Neuronal stem cell (in vitro differentiated cells): Measurements from ENCODE around the gene ARHGEF33.

Experiments used
- DNase-seq: peaks from one replicate; pipeline ENCODE4 v3.0.0-alpha.2; 2013; ENCODE audit warnings: low spot score
- H2AFZ ChIP-seq: one replicate; pipeline ENCODE4 v1.6.1; 2013; ENCODE audit warnings: mild to moderate bottlenecking, low read length, inconsistent platforms
- H2AK5ac ChIP-seq: 2 replicates; pipeline ENCODE4 v1.6.1; 2013; ENCODE audit warnings: low read depth, mild to moderate bottlenecking, inconsistent platforms, low read length, moderate library complexity, mixed read lengths
- H2BK120ac ChIP-seq: 2 replicates; pipeline ENCODE4 v1.6.1; 2013; ENCODE audit warnings: low read depth, mild to moderate bottlenecking, inconsistent platforms, low read length, moderate library complexity, mixed read lengths
- H2BK12ac ChIP-seq: one replicate; pipeline ENCODE4 v1.6.1; 2013; ENCODE audit warnings: low read length, inconsistent platforms
- H2BK15ac ChIP-seq: 2 replicates; pipeline ENCODE4 v1.6.1; 2013; ENCODE audit warnings: mild to moderate bottlenecking, low read length, inconsistent platforms, mixed read lengths
- H2BK5ac ChIP-seq: one replicate; pipeline ENCODE4 v1.6.1; 2013; ENCODE audit warnings: inconsistent platforms, mild to moderate bottlenecking, low read length, moderate library complexity
- H3K14ac ChIP-seq: one replicate; pipeline ENCODE4 v1.6.1; 2013; ENCODE audit warnings: low read length, inconsistent platforms
- H3K18ac ChIP-seq: 2 replicates; pipeline ENCODE4 v1.6.1; 2013; ENCODE audit warnings: low read length, inconsistent platforms
- H3K23ac ChIP-seq: 2 replicates; pipeline ENCODE4 v1.6.1; 2013; ENCODE audit warnings: low read depth, mild to moderate bottlenecking, mixed read lengths, low read length, inconsistent platforms; ENCODE audit not compliant: poor library complexity
- H3K27ac ChIP-seq: replicated peaks from 3 replicates; pipeline ENCODE4 v1.5.1; 2013; ENCODE audit warnings: low read length, inconsistent platforms
- H3K27me3 ChIP-seq, 3 experiments: 2 replicates each; pipeline ENCODE4 v1.6.1; 2013; ENCODE audit warnings: low read length in 3 of 3, mild to moderate bottlenecking in 2 of 3, inconsistent platforms in 1 of 3, low read depth in 1 of 3, mixed read lengths in 1 of 3, moderate library complexity in 1 of 3; ENCODE audit not compliant: control insufficient read depth in 3 of 3, insufficient read depth in 3 of 3
- H3K36me3 ChIP-seq, 2 donors: replicated peaks in 1 of 2; 2 replicates each; pipeline ENCODE4 v1.6.1; 2013; ENCODE audit warnings: low read length in 2 of 2; ENCODE audit not compliant: control insufficient read depth in 2 of 2, insufficient read depth in 2 of 2
- H3K4ac ChIP-seq: 2 replicates; pipeline ENCODE4 v1.6.1; 2013; ENCODE audit warnings: inconsistent platforms, mild to moderate bottlenecking, low read length, moderate library complexity
- H3K4me1 ChIP-seq, 2 donors: 1 replicate in 1 of 2; 2 replicates in 1 of 2; pipeline ENCODE4 v1.6.1; 2013; ENCODE audit warnings: low read length in 2 of 2, low read depth in 1 of 2; ENCODE audit not compliant: control insufficient read depth in 2 of 2, insufficient read depth in 1 of 2
- H3K4me2 ChIP-seq: one replicate; pipeline ENCODE4 v1.6.1; 2013; ENCODE audit warnings: mild to moderate bottlenecking, low read length, inconsistent platforms; ENCODE audit not compliant: insufficient read depth, poor library complexity, severe bottlenecking
- H3K4me3 ChIP-seq, 2 donors: 2 replicates each; pipeline ENCODE4 v1.5.1; 2013; ENCODE audit warnings: low read length in 2 of 2, mild to moderate bottlenecking in 2 of 2, inconsistent platforms in 1 of 2, moderate library complexity in 1 of 2
- H3K79me1 ChIP-seq: one replicate; pipeline ENCODE4 v1.6.1; 2013; ENCODE audit warnings: low read depth, mild to moderate bottlenecking, inconsistent platforms, low read length, moderate library complexity
- H3K9ac ChIP-seq: one replicate; pipeline ENCODE4 v1.6.1; 2013; ENCODE audit warnings: mild to moderate bottlenecking, low read depth, low read length, inconsistent platforms; ENCODE audit not compliant: poor library complexity
- H3K9me3 ChIP-seq, 2 donors: replicated peaks in 1 of 2; 2 replicates each; pipeline versions ENCODE3 to v1.6.1; 2013; ENCODE audit warnings: low read length in 2 of 2, mild to moderate bottlenecking in 2 of 2, inconsistent platforms in 1 of 2, low read depth in 1 of 2, mixed read lengths in 1 of 2, moderate library complexity in 1 of 2; ENCODE audit not compliant: control insufficient read depth in 2 of 2, insufficient read depth in 1 of 2
- H4K8ac ChIP-seq: one replicate; pipeline ENCODE4 v1.6.1; 2013; ENCODE audit warnings: low read depth, mild to moderate bottlenecking, inconsistent platforms, low read length, moderate library complexity
- H4K91ac ChIP-seq: one replicate; pipeline ENCODE4 v1.6.1; 2013; ENCODE audit warnings: low read length, low read depth, mild to moderate bottlenecking, inconsistent platforms; ENCODE audit not compliant: poor library complexity
- WGBS, 2 donors: extraction: QIAGEN DNeasy Blood & Tissue Kit; methylation state at CpG; one replicate each; pipeline ENCODE4 v1.1.7; 2013; ENCODE audit warnings: missing lambda C conversion rate in 2 of 2, mixed read lengths in 1 of 2; ENCODE audit not compliant: insufficient read length in 2 of 2, insufficient replicate concordance in 1 of 2; ENCODE audit errors: extremely low coverage in 2 of 2; 5-methylcytosine and 5-hydroxymethylcytosine counted together

Gene ARHGEF33

DNA sequence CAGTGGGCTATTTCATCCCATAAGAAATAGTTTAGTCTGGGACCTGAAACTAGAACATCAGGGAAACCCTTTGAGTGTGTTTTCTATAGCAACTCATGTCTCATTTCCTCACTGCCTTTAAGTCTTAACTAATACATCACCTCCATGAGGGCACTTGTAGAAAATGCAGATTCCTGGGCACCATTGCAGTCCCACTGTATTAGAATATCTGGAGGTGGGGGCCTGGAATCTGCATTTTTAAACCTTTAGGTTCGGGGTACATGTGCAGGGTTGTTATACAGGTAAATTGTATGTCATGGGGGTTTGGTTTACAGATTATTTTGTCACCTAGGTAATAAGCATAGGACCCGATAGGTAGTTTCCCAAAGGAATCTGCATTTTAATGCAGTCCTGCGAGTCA, 87.4 kb downstream of the ARHGEF33 start:
- no peak overlapping the region for H3K4ac ChIP-seq
- H2BK120ac ChIP-seq: no peak overlapping the region
- DNase-seq: no peak
- H2AK5ac ChIP-seq: no peak overlapping the region
- no peak overlapping the region for H2BK12ac ChIP-seq
- H2BK5ac ChIP-seq: no peak overlapping the region
- no peak overlapping the region for H4K8ac ChIP-seq
- H2BK15ac ChIP-seq: no peak overlapping the region
- no peak overlapping the region for H4K91ac ChIP-seq
- no peak overlapping the region for H3K23ac ChIP-seq
- no peaks in the 10 kb centered on the region for H3K79me1 ChIP-seq
- H2AFZ ChIP-seq: no peak overlapping the region
- no CpG with 5 or more reads among the region's 3 CpGs for WGBS, 2 donors
- no peak overlapping the region for H3K4me2 ChIP-seq
- H3K18ac ChIP-seq: no peak overlapping the region
- no peaks in the 10 kb centered on the region for H3K9me3 ChIP-seq
- no peak overlapping the region for H3K4me3 ChIP-seq
- no peak overlapping the region for H3K14ac ChIP-seq
- H3K4me1 ChIP-seq: no peaks in the 10 kb centered on the region
- H3K9ac ChIP-seq: no peak overlapping the region
- no peaks in the 10 kb centered on the region for H3K36me3 ChIP-seq
- H3K27ac ChIP-seq: no peak overlapping the region
- no peaks in the 10 kb centered on the region for H3K27me3 ChIP-seq

DNA sequence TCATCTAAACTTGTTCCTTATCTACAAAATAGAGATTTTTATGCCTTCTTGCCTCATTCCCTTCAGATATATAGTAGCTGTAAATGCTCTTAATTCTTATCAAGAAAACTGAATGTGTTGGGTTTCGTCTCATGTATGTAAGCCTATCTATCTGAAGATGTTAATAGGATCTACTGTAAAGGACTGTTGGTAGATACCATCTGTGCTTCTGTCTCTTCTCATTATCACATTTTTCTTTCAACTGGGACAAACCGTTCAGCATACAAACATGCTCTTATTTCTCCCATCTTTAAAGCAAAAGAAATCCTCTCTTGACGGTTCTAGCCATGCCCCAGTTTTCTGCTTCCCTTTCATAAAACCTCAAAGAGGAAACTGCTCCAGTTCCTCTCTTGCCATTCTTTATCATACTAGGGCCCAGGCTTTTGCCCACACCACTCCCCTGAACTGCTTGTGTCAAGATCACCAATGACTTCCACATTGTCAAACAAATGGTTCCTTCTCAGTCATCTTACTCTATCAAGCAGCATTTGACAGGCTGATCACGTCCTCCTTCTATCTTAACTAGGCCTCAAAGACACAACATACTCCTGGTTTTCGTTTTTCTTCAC, 88.7 kb downstream of the ARHGEF33 start:
- H2BK5ac ChIP-seq: no peak overlapping the region
- no peak overlapping the region for H2BK12ac ChIP-seq
- no peak overlapping the region for H3K27ac ChIP-seq
- no peaks in the 10 kb centered on the region for H3K4me1 ChIP-seq
- H3K36me3 ChIP-seq: peaks cover 0 to 5% of the 10 kb centered on the region in 2 donors
- no peak overlapping the region for H2BK120ac ChIP-seq
- H2BK15ac ChIP-seq: no peak overlapping the region
- H3K27me3 ChIP-seq: no peaks in the 10 kb centered on the region
- H3K18ac ChIP-seq: no peak overlapping the region
- no peak overlapping the region for H4K8ac ChIP-seq
- H3K14ac ChIP-seq: no peak overlapping the region
- H2AK5ac ChIP-seq: no peak overlapping the region
- no peak overlapping the region for H3K4me2 ChIP-seq
- no peak overlapping the region for H3K4me3 ChIP-seq
- no peak overlapping the region for H4K91ac ChIP-seq
- no CpG with 5 or more reads among the region's 5 CpGs for WGBS, 2 donors
- no peak for DNase-seq
- H2AFZ ChIP-seq: no peak overlapping the region
- no peak overlapping the region for H3K23ac ChIP-seq
- no peak overlapping the region for H3K9ac ChIP-seq
- H3K4ac ChIP-seq: no peak overlapping the region
- no peaks in the 10 kb centered on the region for H3K9me3 ChIP-seq
- H3K79me1 ChIP-seq: no peaks in the 10 kb centered on the region

DNA sequence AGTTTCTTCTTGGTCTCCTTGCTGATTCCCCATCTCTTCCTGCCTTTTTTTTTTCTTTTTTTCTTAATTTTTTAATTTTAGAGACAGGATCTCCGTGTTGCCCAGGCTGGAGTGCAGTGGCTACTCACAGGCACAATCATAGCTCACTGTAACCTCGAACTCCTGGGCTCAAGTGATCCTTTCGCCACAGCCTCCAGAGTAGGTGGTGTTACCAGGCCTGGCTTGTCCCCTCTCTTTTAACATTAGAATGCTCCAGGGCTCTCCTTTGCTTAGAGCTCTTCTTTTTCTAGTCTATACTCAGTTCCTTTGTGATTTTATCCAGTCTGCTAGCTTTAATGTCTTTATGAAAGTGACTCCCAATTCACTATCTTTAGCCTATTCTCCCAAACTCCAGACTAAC, 89.2 kb downstream of the ARHGEF33 start:
- no peak overlapping the region for H4K91ac ChIP-seq
- H2BK12ac ChIP-seq: no peak overlapping the region
- no peak overlapping the region for H2AK5ac ChIP-seq
- no peak overlapping the region for H3K23ac ChIP-seq
- no peak overlapping the region for H3K14ac ChIP-seq
- no peak overlapping the region for H4K8ac ChIP-seq
- no peak overlapping the region for H2BK120ac ChIP-seq
- no peaks in the 10 kb centered on the region for H3K79me1 ChIP-seq
- no peak overlapping the region for H2AFZ ChIP-seq
- no peak overlapping the region for H3K4me3 ChIP-seq
- no peaks in the 10 kb centered on the region for H3K9me3 ChIP-seq
- no peaks in the 10 kb centered on the region for H3K27me3 ChIP-seq
- H3K36me3 ChIP-seq: peaks cover 0 to 10% of the 10 kb centered on the region in 2 donors
- no peak overlapping the region for H2BK5ac ChIP-seq
- H3K9ac ChIP-seq: no peak overlapping the region
- H3K27ac ChIP-seq: no peak overlapping the region
- H3K4ac ChIP-seq: no peak overlapping the region
- no CpG with 5 or more reads among the region's 3 CpGs for WGBS, 2 donors
- H3K4me1 ChIP-seq: no peaks in the 10 kb centered on the region
- no peak overlapping the region for H2BK15ac ChIP-seq
- no peak for DNase-seq
- H3K4me2 ChIP-seq: no peak overlapping the region
- no peak overlapping the region for H3K18ac ChIP-seq

DNA sequence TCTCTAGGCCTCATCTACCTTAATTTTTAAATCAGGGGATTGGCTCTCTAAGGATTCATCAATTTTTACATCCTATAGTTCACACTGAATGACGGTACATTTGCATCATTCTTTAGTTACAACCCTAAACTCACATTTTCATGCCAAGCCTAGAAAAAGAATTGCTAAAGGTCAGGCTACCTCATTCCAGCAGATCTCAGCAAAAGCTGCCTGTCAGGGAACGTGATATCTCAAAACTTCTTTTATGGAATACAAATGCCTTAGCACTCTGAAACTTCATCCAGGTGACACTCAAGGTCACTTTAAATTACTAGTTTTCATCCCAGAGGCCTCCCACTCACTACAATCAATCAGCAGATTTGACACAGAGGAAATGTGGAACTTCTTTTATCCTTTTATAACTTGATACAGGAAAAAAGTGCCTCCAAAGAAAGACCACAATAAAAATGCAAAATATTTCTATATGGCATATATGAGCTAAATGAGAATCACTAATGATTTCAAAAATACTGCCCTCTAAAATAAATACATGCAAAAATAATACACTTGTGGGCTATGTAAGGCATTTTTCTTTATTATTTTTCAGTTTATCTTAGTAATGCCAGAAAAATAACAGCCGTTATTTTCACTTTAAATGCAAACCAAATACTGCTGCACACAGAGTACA, 91.5 kb downstream of the ARHGEF33 start:
- Histone ChIP-seq H3K79me1 (no peaks in the 10 kb centered on the region), H3K36me3 (peaks cover 8 to 32% of the 10 kb centered on the region in 2 donors), H3K27me3 (no peaks in the 10 kb centered on the region), H3K9ac (no peak overlapping the region), H2BK15ac (no peak overlapping the region), H2BK12ac (no peak overlapping the region), H3K18ac (no peak overlapping the region), H3K14ac (no peak overlapping the region), H3K9me3 (no peaks in the 10 kb centered on the region), H3K4me2 (no peak overlapping the region), H3K27ac (no peak overlapping the region), H3K4ac (no peak overlapping the region), H2BK5ac (no peak overlapping the region), H2BK120ac (no peak overlapping the region), H4K8ac (no peak overlapping the region), H3K23ac (no peak overlapping the region), H2AFZ (no peak overlapping the region), H3K4me3 (no peak overlapping the region), H4K91ac (no peak overlapping the region), H3K4me1 (no peaks in the 10 kb centered on the region), H2AK5ac (no peak overlapping the region)
- WGBS, 2 donors: no CpG with 5 or more reads among the region's 3 CpGs
- DNase-seq: no peak
